Fibroblast of gingiva (primary cell): Measurements from ENCODE around the gene SDF4.
"Not testable (repeated sequence)": the region's sequence is repeated elsewhere in the genome, so short reads cannot be mapped to it uniquely, and the experiment has no call there.

Experiments
- DNase-seq: peaks from one replicate; pipeline ENCODE4 v3.0.0-alpha.2; 2011; ENCODE audit warnings: low read depth

The SDF4 gene

DNA sequence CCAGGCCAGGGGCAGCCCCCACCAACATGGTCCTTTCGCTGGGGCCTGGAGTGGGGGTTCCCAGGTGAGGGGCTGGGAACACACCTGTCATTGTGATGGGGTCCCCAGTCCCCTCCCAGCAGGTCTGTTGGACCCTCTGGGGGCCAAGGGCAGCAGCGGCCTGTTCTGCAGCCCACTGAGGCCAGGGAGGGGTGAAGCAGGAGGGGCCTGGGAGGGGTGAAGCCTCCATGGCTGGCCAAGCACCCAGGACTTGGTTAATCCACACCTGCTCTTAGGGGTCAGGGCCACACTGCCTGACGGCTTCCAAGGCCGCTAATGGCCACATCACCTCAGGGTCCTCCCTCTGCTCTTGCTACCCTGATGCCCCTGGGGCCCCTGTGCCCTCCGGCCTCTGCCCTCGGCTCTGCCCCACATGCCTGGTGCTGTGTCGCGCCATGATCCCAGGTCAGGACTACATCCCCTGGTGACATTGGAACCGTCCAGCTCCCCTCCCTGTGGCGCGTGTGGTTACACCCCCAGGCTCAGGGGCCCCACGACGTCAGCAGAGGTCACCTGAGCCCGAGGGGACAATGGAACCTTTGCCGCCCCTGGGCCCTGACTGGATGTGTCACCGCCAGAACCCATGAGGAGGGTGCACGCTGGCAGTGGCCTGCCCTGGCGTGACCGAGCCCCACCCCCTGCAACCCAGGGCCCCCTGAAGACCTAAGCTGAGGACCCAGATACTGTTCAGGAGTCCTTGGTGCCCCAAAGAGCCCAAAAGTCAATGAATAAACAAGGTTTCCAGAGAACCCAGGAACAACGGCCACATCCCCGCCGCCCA, 32.5 kb downstream of the SDF4 start:
- DNase-seq = no peak

DNA sequence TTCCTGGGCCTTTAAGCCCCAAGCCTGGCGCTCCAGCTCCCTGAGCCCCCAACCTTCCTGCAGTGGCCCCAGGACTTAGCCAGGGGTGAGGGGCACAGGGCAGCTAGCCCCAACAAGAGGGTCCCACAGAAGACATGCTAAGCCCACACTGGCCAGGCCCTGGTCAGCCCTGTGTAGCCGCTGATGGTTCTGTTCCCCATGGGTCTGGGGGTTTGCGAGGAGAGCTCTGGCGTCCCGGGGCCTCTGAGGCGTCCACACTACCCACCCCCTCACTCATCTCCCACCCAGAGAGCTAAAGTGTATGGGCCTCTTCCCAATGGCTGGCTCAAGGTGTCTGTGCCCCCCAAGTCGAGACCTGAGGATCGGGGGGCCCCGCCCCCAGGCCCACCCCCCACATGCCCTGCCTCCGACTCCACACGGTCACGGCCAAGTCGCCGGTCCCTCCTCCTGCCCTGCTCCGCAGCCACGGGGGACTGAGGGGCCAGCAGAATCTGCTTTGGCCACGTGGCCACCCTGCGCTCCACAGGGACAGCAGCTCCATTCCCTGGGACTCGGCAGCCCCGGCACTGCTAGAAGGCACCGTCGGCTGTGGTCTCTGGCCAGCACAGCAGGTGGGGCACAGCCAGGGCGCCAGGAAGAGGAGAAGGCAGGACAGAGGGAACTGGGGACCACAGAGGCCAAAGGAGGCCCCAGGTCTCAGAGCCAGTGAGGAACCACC, 33.2 kb downstream of the SDF4 start:
- no peak for DNase-seq

DNA sequence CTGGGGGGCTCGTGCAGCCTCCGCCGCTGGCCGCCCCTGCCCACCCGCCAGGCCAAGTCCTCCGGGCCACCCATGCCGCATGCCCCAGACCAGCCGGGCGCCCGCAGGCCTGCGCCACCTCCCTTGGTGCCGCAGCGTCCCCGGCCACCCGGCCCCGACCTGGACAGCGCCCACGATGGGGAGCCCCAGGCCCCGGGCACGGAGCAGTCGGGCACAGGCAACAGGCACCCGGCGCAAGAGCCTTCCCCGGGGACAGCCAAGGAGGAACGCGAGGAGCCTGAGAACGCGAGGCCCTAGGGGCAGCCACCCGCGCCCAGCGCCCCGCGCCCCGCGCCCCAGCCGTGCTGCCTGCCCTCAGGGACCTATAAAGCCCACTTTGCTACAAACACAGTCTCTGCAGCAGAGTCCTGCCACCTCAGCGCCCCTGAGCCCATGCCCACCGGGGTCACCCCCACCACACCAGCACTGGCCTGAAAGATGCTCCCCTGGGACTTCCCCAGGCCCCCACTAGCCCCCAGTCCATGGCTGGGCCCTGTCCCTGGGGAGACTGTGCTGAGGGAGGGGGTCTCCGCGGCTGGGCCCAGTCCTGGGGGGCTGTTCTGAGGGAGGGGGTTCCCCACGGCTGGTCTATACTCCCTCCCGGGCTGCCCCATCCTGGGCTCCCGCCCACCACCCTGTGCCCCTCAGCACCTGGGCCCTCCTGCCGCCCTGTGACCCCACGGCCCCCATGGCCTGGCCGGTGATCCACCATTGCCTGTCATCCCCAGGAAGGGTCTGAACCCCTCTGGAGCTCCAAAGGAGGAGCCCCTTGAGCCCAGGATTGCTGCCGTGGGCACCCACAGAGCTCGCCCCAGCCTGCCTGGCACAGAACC, 34.0 kb downstream of the SDF4 start:
- DNase-seq = no peak

DNA sequence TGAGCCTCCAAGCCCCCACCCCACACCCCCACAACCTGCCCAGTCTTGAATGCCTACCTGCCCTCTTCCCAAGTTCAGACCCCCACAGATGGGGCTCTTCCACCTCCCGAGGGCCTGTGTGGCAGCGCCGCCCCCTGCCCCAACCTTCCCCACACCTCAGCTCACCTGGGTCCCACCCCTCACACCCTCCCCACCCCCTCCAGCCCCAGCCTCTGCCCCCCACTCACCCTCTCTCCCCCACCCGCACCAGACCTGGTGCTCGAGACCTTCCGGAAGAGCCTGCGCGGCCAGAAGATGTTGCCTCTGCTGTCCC, 34.7 kb downstream of the SDF4 start:
- no peak for DNase-seq

DNA sequence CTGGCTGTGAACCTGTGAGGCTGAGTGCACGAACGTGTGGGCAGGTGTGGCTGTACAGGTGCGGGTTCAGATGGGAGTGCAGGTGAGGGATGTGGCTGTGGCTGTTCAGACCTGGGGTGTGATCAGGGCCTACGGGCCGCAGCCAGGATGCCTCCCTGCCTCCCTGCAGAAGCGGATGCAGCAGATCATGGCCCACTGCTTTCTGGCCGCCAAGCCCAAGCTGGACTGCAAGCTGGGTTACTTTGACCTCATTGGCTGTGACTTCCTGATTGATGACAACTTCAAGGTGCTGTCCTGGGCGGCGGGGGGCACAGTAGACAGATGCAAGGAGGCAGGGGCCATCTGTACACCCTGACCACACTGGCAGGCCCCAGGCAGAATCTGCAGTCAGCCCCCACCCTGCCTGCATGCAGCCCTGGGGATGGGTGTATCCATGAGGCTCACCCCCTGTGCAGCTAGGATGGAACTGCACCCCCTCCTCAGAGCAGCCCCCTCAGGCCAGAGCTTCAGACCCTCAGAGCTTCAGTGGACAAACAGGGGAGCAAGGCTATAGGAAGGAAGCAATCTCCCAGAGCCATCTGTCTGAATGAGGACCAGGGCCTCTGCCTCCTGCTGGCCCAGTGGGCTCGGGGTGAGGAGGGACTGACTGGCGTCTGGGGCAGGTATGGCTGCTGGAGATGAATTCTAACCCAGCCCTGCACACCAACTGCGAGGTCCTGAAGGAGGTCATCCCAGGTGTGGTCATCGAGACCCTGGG, 35.2 kb downstream of the SDF4 start:
- DNase-seq = no peak

DNA sequence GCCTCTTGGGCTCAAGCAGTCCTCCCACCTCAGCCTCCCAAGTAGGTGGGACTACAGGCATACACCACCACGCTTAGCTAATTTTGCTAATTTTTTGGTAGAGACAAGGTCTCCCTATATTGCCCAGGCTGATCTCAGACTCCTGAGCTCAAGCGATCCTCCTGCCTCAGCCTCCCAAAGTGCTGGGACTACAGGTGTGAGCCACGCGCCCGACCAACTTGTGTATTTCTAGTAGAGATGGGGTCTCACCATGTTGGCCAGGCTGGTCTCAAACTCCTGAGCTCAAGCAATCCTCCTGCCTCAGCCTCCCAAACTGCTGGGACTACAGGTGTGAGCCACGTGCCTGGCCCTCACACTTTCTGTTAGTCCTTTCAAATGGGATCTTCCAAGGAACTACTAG, 36.1 kb downstream of the SDF4 start:
- not testable (repeated sequence) for DNase-seq

DNA sequence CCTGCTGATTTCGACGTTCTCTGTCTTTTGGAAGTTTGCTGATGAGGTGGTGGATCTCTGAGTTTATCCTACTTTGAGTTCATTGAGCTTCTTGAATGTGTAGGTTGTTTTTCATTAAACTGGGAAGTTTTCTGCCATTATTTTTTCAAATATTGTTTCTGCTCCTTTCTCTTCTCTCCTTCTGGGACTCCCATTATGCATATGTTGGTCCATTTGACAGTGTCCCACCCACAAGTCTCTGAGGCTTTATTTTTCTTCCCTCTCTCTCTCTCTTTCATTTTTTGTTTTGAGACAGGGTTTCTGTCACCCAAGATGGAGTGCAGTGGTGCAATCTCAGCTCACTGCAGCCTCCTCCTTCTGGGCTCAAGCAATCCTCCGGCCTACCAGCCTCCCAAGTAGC, 37.1 kb downstream of the SDF4 start:
- DNase-seq = no peak

DNA sequence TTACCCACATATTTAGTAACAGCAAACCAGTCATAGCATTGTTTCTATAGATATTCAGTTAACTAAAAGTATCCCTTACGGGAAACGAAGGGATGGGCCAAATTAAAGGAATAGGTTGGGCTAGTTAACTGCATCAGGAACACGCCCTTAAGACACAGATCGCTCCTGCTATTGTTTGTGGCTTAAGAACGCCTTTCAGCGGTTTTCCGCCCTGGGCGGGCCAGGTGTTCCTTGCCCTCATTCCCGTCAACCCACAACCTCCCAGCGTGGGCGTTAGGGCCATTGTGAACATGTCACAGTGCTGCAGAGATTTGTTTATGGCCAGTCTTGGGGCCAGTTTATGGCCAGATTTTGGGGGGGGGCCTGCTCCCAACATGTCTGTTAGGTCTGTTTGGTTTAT, 40.1 kb downstream of the SDF4 start:
- DNase-seq = no peak

DNA sequence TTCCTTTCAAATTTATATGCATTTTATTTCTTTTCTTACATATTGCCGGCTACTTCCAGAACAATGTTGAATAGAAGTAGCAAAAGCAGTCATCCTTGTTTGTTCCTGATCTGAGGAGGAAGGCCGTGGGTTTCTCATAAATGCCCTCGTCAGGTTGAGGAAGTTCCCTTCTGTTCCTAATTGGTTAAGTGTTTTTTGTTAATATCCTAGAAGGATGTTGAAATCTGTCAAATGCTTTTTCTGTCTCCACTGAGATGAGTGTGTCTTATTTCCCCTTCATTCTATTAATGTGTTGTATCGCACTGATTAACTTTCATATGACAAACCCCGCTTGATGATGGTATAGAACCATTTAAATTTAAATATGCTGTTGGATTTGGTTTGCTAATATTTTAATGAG, 42.7 kb downstream of the SDF4 start:
- DNase-seq = no peak

DNA sequence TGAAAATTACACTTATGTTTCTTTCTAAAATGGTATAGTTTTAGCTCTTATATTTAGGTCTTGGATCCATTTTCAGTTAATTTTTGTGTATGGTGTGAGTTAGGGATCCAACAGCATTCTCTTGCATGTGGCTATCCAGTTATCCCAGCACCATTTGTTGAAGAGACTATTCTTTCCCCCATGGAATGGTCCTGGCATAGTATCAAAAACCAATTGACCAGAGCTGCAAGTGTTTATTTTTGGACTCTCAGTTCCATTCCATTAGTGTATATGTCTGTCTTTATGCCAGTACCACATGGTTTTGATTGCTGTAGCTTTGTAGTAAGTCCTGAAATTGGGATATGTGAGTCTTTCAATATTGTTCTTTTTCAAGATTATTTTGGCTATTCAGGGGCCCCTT, 43.9 kb downstream of the SDF4 start:
- peak; percentile 85 for DNase-seq

DNA sequence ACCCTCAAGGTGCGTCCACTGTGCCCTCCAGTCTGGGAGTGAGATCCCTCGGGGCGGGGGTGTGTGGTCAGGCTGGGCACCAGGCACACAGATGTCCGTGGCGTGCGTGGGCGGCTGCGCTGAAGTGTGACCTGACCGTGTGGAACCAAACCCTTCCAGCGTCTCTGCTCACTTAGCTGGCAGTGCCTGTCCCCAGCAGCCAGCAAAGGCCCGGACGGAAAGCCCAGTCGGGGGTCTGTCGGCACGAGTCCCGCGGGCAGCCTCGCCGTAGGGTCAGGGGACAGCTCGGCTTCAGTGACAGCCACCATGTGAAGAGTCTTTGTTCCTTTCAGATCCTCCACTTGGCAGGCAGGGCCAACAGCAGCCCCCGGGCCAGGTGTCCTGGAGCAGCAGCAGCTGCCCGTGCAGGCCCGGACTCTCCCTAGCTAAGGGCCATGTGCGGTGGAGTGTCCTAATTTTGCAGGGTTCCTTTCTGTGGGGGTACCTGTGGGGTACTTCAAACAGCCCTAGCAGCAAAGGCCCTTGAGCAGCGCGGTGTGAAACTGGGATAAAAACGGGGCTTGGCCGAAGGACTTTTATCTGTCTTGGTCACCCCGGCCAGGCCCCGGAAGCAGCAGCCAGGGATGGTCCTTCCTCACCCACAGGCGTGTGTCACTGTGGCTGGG, 46.6 kb downstream of the SDF4 start:
- no peak for DNase-seq

DNA sequence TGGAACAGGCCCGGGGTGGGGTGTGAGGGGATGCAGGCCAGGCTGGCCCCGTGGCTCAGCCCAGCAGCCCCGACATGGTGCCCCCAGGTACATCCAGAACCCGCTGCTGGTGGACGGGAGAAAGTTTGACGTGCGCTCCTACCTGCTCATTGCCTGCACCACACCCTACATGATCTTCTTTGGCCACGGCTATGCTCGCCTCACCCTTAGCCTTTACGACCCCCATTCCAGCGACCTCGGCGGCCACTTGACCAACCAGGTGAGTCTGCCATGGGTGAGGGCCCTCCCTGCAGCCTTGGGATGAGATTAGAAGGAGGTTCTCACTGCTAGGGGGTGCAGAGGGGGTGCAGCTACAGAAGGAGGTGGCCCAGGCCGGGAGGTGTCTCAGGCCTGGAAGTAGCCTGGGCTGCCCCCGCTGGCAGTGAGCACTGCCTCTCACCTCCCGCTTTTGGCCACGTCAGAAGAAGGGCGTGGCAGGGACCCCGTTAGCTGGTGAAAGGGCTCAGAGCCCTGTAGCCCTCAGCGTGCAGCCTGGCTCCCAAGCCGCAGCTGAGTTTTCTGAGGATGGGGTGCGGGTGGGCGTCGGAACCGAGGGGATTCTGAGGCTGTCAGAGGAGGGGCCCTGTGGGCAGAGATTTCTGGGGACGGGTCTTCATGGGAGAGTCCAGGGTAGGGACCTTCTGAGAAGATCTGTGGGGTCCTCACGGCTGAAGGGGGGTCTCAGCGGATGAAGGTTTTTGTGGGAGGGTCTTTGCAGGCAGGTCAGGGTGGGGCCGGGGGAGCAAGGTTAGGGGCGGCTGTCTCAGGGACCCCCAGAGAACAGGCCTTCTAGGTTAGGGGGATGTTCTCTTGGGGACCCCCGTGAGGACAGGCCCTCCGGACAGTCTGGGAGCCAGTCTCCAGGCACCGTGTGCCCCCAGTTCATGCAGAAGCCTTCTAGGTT, 47.7 kb downstream of the SDF4 start:
- no peak for DNase-seq

DNA sequence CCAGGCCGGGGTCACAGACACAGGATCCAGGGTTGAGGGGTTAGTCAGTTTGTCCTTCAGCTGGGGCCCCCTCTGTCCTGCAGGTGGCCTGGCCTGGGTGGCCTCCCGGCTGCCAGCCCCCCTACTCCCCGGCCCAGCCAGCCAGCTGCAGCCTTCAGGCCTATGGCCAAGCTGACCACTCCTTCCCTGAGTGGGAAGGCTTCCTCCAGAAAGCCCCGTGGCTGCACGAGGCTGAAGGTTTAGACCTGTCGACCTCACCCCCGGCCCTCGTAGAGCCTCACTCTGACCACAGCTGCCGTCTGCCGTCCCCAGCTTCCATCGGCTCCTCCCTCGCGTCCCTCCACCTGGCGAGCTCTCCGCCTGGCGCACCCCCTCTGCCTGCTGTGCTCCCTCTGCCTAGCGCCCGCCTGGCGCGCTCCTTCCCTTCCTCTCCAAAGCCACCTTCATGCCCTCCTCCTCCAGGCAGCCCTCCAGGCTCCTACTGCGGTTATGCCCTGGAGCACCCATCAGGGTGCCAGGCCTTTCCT, 48.5 kb downstream of the SDF4 start:
- DNase-seq = no peak

DNA sequence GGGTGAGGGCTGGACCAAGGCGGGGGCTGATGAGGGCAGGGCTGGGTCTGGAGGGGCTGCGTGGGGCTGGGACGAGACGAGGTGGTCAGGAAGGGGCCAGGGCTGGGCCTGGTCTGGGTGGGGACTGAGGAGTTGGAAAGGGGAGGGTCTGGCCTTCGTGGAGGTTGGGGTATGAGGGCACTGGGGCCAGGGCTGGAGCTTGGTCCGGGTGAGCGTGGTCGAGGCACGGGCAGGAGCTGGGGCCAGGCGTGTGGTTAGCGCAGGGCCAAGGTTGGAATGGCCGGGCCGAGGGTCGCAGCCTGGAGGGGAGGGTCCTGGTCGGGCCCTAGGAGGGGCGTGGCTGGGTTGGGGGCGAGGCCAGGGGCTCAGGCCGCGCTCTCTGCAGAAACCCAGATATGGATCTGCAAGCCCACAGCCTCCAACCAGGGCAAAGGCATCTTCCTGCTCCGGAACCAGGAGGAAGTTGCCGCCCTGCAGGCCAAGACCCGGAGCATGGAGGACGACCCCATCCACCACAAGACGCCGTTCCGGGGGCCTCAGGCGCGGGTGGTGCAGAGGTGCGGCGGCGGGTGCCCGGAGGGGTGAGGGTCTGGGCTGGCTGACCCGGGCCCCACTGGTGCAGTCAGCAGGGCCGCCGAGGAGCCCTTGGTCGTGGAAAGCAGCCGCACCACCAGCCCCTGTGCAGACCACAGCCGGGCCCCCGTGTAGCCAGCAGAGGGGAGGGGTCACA, 49.1 kb downstream of the SDF4 start:
- DNase-seq = no peak

DNA sequence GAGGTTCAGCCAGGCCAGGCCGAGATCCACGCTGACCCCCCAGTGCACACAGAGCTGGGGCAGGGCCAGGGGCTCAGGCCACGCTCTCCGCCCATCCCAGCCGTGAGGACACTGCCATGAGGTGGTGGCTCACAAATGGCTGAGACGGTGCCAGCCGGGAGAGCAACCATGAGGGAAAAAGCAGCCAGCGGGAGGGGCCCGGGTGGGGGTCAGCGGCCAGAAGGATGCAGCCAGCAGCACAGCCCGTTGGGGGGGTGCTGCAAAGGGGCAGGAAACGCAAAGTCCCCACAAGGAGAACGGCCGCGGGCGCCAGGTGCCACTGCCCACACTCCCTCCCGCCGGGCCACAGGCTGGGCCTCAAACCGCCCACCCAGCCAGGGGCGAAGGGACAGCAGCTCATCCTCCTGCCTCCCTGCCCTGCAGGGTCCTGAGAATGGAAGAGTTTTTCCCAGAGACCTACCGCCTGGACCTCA, 49.8 kb downstream of the SDF4 start:
- no peak for DNase-seq

DNA sequence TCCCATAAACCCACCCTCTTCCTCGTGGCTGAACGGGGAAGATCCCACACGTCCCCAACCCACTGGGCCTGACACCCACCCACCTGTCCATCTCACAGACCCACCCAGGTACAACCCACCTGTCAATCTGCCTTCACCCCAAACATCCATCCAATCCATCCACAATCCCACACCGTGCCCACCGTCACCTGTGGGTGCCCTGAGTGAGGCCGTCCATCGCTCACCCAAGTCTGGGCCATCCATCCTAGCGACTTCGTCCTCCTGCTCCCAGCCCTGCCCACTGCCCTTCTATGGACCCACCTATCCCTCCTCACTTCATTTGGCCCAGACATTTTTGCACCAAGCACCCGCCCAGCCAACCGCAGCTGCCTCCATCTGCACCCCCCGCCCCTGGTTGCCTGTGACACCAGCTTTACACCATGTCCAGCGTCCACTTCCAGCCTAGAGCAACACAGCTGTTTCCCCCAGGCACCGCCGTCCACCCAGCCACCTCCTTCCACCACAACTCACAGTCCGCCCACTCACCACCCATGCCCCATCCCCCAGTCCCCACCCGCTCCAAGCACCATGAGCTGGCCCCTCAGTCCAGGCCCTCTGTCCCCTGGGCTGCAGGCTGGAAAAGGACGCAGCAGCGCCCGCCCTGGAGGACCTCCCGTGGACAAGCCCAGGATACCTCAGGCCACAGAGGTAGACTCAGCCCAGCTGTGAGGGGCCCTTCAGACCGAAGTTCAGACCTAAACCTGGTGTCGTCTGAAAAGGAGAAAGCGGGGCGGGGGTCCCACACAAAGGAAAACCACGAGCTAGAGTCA, 50.5 kb downstream of the SDF4 start:
- no peak for DNase-seq

DNA sequence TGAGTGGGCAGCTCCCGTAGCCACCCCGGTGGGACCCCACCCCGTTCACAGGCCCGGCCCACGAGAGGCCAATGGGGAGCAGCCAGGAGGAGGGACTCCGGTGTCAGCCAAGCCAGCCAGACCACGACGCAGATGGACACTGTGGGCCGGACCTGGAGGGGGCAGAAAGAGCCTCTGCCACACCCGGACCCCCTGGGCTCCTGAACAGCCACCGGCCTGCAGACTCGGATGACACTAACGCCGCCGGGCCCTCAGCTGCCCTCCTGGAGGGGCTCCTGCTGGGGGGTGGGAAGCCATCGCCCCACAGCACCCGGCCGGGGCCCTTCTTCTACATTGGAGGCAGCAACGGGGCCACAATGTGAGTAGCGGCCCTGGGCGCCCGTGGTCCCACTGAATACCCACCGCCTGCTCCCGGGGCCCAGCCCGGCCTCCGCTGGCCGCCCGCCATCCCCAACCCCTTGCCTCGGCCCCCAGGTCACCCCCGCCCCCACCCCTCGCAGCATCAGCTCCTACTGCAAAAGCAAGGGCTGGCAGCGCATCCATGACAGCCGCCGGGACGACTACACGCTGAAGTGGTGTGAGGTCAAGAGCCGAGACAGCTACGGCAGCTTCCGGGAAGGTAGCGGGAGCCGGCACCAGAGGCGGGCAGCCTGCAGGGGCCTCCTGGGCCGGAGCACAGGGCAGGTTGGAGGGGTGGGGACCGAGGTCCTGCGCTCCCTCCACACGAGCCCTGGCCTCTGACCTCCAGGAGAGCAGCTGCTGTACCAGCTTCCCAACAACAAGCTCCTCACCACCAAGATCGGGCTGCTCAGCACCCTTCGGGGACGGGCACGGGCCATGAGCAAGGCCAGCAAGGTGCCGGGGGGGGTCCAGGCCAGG, 51.6 kb downstream of the SDF4 start:
- no peak for DNase-seq
